HG02678 (cell line): ENCODE results near the gene KRT31.
"Not testable (repeated sequence)": the region's sequence is repeated elsewhere in the genome, so short reads cannot be mapped to it uniquely, and the experiment has no call there.

ENCODE experiments used
- ATAC-seq: cut with Tn5 transposase; IDR thresholded peaks from one replicate; pipeline ENCODE4 v1.9.1; 2021; ENCODE audit warnings: mild to moderate bottlenecking, moderate library complexity; ENCODE audit not compliant: unreplicated experiment

Gene KRT31

GRCh38 chr17:41396996-41397660 lies at the start of gene KRT31:
Gene KRT31 (minus strand): TSS chr17:41397608. CDS start chr17:41397539, 69 bp downstream.
- no peak for ATAC-seq

DNA sequence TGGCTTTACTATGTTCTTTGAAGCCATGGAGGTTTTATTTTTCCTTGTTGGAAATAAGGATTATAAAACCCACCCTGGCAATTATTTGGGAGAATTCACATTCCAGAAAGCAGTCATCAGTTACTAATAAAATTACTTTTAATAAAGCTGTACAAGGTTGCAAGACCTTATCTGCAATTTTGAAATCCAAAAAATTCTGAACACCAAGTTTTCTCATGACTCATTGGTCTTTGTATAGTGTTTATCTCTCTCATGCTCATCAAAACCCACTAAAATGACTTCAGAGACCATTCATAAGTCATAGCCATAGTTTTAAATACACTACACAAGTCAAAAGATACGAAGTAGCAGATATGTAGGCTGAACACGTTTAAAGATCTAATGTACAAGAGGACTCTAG lies 49.4 kb upstream of the KRT31 start:
- ATAC-seq: no peak

DNA sequence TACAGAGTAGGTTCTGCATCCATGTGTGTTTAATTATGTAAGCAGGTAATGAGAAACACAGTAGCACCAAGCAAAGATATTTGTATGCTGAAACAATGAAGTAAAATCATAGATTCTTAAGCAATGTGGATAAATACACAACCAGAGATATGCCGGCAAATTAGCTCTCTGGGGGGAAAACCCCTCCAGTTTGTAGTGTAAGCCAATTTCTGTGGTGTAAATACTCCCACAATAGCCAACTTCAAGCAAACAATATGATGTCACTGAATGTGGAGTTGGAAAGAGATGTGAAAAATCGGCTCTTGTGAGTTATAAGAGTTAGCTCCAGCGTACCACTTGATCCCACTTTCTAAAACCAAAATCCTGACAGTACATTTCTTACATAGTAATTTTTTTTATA lies 47.2 kb upstream of the KRT31 start:
- ATAC-seq: no peak

DNA sequence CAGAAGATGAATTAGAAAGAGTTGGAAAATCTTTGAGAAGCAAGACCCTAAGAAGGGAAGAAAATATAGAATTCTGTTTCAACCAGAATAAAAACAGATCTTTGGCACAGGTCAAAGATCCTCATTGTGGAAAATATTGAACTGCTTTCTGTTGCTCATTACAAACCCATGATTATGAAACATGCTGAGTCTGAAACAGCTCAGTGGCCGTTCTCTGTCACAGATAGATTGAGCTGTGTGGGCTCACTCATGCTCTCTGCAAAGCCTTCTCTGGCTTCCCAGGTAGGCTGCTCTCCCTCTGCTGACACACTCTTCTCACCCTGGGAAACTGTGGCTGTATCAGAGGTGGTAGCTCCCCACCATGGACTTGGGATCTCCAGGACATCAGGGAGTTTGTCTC lies 46.8 kb upstream of the KRT31 start:
- ATAC-seq: no peak

GRCh38 chr17:41442739-41443138 lies 45.3 kb upstream of the KRT31 start:
- ATAC-seq: no peak

DNA sequence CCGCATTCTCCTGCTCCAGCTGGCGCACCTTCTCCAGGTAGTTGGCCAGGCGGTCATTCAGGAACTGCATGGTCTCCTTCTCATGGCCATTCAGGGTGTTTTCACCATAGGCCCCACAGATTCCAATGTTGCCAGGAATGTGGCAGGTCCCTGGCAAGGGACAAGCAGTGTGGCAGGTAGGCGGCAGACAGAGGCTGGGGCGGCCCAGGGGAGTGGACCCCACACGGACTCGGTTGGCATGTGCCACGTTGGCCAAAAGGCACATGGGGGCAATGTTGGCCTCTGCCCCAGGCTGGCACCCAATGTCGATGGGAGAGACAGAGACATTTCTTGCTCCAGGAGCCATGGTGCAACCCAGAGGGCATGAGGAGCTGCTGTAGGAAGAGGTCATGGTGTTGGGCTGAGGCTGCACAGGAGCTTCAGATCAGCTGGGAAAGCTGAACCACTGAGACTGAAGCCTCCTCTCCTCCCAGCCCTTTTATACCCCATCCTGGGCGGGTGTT lies 43.2 kb upstream of the KRT31 start, which contains the start of gene KRT38:
KRT38 (minus strand) TSS at position 453 of the 503 bp plus-strand sequence; CDS start at position 391, 62 bp downstream.
- no peak for ATAC-seq

GRCh38 chr17:41439375-41439774 lies 42.0 kb upstream of the KRT31 start:
- ATAC-seq: no peak

DNA sequence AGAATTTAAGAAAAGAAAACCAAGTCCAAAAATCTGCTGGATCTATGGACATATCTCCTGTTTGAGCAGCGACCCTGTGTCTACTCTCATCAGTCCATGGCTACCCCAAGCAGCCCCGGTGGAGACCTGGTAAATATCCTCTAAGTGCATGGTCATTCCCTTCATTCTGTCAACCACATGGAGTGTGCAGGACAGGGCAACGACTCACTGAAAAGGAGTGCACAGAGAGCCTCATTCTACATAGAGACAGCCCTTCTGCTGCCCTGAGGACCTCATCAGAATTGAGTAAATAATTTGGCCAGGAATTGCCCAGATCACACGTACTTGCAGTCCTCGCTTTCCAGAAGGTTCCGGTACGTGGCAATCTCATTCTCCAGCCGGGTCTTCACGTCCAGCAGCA lies 40.4 kb upstream of the KRT31 start:
- no peak for ATAC-seq

DNA sequence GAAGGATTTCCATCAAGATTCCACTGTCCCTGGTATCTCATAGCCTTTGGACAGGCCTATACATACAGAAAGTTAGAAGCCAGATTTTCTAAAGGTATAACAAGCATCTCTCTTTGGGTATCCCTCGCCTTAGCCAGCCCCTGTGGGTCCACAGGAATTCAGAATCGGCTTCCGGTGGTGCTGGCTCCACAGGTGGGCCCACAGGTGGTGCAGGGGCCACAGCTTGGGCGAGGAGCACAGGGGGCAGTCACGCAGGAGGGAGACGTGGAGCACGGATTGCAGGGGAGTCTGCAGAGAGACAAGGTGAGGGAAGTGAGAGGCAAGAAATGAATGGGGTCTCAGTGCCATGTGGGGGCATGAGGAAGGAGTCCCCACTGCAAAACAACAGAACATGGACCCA lies 39.8 kb upstream of the KRT31 start:
- ATAC-seq: no peak

DNA sequence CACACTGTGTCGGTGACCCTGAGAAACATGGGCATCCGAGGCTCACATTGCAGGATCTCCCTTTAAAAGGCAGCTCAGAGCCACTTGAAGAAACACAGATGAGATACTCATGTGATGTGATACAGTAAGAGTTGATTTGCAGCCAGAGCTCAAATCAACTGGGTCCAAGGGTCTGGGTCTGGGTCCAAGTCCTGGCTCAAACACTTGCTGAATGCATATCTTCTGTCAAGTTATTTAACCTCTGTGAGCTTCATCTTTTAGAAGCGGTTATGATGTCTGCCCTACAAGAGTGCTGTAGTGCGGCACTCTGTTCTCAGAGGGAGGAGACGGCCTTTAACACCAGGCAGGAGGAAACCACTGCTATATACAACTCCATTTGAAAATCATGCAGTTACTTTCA lies 37.0 kb upstream of the KRT31 start:
- ATAC-seq: no peak

DNA sequence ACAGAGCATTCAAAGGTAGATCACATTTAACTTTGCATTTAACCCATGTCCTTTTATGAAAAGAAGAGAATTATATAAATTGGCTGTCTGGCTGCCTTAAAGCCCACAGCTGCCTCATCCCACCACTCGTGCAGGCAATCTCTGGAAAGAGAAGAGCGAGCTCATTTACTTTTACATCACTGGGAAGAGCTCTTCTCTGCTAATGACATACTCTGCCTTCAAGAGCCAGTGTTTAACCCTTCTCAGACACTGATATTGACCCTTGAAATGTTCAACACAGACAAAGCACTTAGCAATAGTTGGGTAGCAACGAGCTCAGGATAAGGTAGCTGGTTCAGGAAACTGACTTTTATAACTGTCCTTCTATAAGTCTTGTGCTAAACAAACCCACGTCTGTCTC lies 36.6 kb upstream of the KRT31 start:
- no peak for ATAC-seq

DNA sequence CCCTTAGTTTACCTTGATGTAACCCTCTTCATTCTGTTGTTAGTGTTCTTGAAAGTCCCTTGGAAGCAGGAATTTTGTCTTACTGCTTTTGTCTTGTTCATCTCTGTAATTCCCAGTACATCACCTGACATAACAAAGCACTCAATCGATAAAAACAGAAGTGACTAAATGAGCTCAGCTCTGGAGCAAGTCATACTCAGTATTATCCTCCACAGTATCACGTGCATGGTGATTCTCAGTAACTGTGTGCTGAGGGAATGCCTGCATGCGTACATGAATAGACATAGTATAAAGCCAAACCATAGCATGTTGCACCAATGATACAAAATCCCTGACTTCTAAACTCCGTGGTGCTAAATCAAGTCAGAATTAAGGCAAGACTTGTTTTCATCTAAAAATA lies 36.2 kb upstream of the KRT31 start:
- no peak for ATAC-seq

GRCh38 chr17:41430376-41430775 lies 33.0 kb upstream of the KRT31 start:
- ATAC-seq: not testable (repeated sequence)

GRCh38 chr17:41429667-41430066 lies 32.3 kb upstream of the KRT31 start:
- no peak for ATAC-seq

DNA sequence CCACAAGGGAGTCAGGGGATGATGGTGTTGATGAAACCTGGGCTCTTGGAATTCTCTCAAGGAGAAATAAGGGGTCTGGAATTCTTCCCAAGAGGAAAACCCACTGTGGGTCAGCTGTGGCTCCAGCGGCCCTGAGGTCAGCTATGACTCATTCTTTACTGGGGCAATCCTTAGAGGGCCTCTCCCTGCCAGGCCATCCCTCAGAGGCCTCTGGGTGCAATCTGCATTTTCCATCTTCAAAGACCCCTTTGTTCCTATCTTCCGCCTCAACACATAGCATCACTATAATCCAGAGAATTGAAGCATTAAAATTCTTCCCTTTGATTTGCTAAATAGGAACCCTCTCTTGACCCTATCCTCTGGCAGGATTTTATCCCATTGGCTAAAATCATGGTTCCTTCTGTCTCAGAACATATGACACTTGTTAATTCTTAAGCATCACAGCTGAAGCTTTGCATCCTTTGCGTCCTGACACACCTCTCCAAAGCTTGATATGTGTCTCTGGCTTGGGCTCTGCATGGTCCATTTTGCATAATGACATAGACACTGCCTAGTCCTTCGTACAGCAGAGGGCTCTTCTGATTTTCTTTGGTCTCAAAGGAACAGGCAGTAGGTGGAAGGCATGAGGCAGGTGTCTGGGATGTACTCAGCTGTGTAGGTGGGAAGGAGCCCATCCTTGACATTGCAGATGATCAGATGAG lies 31.3 kb upstream of the KRT31 start:
- no peak for ATAC-seq

GRCh38 chr17:41424111-41424635 lies 26.8 kb upstream of the KRT31 start, which contains the start of gene KRT37:
Gene KRT37 (minus strand): TSS chr17:41424585. CDS start chr17:41424523, 62 bp downstream.
- no peak for ATAC-seq

DNA sequence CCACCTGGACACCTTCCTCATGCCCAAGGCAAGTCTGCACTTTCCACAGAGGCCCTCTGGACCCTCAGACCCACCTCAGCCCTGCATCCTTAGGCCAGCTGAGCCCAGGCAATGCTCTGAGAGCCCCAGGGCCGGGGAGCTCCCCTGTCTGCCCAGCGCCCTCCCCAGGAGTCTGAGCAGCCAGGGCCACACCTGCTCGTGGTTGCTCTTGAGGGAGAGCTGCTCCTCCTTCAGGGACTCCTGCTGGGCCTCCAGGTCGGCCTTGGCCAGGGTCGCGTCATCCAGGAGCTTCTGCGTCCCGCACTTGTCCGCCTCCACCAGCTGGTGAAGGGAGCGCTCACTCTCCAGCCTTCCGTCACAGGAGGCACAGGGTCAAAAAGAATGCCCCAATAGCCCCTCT lies 25.2 kb upstream of the KRT31 start:
- ATAC-seq: not testable (repeated sequence)

GRCh38 chr17:41421617-41422016 lies 24.2 kb upstream of the KRT31 start:
- ATAC-seq: no peak

GRCh38 chr17:41421116-41421515 lies 23.7 kb upstream of the KRT31 start:
- no peak for ATAC-seq

GRCh38 chr17:41420134-41420533 lies 22.7 kb upstream of the KRT31 start:
- no peak for ATAC-seq

DNA sequence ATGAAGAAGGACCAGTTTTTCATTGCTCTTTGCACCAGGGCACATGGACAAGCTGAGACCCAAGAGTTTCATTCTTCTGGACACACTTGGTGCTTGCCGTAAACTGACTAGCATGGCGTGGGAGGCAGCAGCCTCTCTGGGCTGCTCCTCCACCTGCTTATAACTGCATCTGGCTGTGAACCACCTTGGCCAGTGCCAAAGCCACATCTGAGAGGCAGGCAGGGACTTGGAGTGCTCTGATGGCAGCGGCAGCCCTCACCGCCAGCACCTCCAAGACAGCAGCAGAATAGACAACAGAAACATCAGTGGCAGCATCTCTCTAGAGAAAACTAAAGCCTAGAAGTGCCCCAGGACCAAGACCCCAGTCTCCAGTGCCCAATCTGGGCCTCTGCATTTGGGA lies 22.3 kb upstream of the KRT31 start:
- ATAC-seq: no peak
